Transverse colon (tissue), 4 donors: Measurements from ENCODE around the gene PTN.

Experiments
- CTCF ChIP-seq, 5 experiments: fragments of 200-600 bp in 3 of 5; fragments of 450-650 bp in 2 of 5; sonication (generic) in 3 of 5; IDR thresholded peaks; 1 replicate in 2 of 5; 2 replicates in 3 of 5; pipeline ENCODE4 v1.5.1; 2016 to 2017; ENCODE audit warnings: antibody characterized with exemption in 5 of 5, inconsistent platforms in 3 of 5, mild to moderate bottlenecking in 2 of 5, moderate library complexity in 1 of 5
- EP300 ChIP-seq: sonication (generic); formaldehyde crosslinking; IDR thresholded peaks from one replicate; pipeline ENCODE4 v1.6.1; 2017; ENCODE audit warnings: antibody characterized with exemption, low read depth
- POLR2A ChIP-seq: fragments of 450-650 bp; IDR thresholded peaks from one replicate; pipeline ENCODE4 v1.6.1; 2016; ENCODE audit warnings: antibody characterized with exemption, mild to moderate bottlenecking, moderate library complexity
- POLR2AphosphoS5 ChIP-seq, 3 donors: sonication (generic); formaldehyde crosslinking; IDR thresholded peaks; one replicate each; pipeline ENCODE4 v1.6.1; 2016; ENCODE audit warnings: antibody characterized with exemption in 3 of 3

- TF ChIP-seq POLR2AphosphoS5 (IDR thresholded peaks at IDR 0.05) (no peak), POLR2A (no peak), CTCF (IDR thresholded peaks at IDR 0.05) (no peak), EP300 (no peak)
These were observed 88.8 kb downstream of the PTN start for GRCh38 chr7:137254766-137255165.
